OCI-LY1 (cell line): ENCODE measurements around the gene SPRN.
"Not testable (repeated sequence)": the region's sequence is repeated elsewhere in the genome, so short reads cannot be mapped to it uniquely, and the experiment has no call there.

Experiments used
- EZH2 ChIP-seq: fragments of 200-600 bp; sonication (generic), shearing (Covaris generic); IDR thresholded peaks from 2 replicates; pipeline ENCODE4 v1.8.0; 2017; ENCODE audit warnings: borderline replicate concordance, mixed run types, mild to moderate bottlenecking, antibody characterized with exemption, low read length, moderate library complexity, mixed read lengths
- TF ChIP-seq, protein P1 (sequence below): fragments of 200-600 bp; sonication (generic), shearing (Covaris generic); IDR thresholded peaks from 2 replicates; pipeline ENCODE4 v1.5.1; 2017; ENCODE audit warnings: mild to moderate bottlenecking, antibody characterized with exemption, low read length, moderate library complexity, mixed read lengths

- TF ChIP-seq EZH2: not testable (repeated sequence)
- TF ChIP-seq, protein P1, sequence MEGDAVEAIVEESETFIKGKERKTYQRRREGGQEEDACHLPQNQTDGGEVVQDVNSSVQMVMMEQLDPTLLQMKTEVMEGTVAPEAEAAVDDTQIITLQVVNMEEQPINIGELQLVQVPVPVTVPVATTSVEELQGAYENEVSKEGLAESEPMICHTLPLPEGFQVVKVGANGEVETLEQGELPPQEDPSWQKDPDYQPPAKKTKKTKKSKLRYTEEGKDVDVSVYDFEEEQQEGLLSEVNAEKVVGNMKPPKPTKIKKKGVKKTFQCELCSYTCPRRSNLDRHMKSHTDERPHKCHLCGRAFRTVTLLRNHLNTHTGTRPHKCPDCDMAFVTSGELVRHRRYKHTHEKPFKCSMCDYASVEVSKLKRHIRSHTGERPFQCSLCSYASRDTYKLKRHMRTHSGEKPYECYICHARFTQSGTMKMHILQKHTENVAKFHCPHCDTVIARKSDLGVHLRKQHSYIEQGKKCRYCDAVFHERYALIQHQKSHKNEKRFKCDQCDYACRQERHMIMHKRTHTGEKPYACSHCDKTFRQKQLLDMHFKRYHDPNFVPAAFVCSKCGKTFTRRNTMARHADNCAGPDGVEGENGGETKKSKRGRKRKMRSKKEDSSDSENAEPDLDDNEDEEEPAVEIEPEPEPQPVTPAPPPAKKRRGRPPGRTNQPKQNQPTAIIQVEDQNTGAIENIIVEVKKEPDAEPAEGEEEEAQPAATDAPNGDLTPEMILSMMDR: not testable (repeated sequence)
These were observed 7.6 kb upstream of the SPRN start for GRCh38 chr10:133431888-133432613.
